ENCODE measurements around the gene ZDHHC5.
A peak's percentile ranks its signal among the peaks of the same experiment; 100 is the strongest.

ZDHHC5 gene

GRCh38 chr11:57667736-57668433, at the start of gene ZDHHC5:
ZDHHC5 (plus strand) TSS chr11:57668114; CDS start chr11:57673091, 4,977 bp downstream.
- no peak for DNase-seq

GRCh38 chr11:57618438-57618837, 49.5 kb upstream of the ZDHHC5 start:
- DNase-seq: no peak

- no peak for DNase-seq
These were observed 48.6 kb upstream of the ZDHHC5 start for GRCh38 chr11:57619331-57619730.

GRCh38 chr11:57620467-57620866, 47.4 kb upstream of the ZDHHC5 start:
- DNase-seq: no peak

- no peak for DNase-seq
These were observed 45.7 kb upstream of the ZDHHC5 start for GRCh38 chr11:57622263-57622662.

- DNase-seq: no peak
These were observed 43.0 kb upstream of the ZDHHC5 start for GRCh38 chr11:57624864-57625263.

- DNase-seq: no peak
These were observed 41.0 kb upstream of the ZDHHC5 start for GRCh38 chr11:57626895-57627294.

- no peak for DNase-seq
These were observed 37.7 kb upstream of the ZDHHC5 start for GRCh38 chr11:57630171-57630570.

- no peak for DNase-seq
These were observed 35.8 kb upstream of the ZDHHC5 start for GRCh38 chr11:57632116-57632515.

GRCh38 chr11:57633394-57634070, 34.4 kb upstream of the ZDHHC5 start:
- no peak for DNase-seq

- DNase-seq: no peak
These were observed 33.6 kb upstream of the ZDHHC5 start for GRCh38 chr11:57634311-57634710.

- no peak for DNase-seq
These were observed 32.7 kb upstream of the ZDHHC5 start for GRCh38 chr11:57635246-57635645.

GRCh38 chr11:57637626-57638004, 30.3 kb upstream of the ZDHHC5 start:
- DNase-seq: no peak

- DNase-seq: no peak
These were observed 29.7 kb upstream of the ZDHHC5 start for GRCh38 chr11:57638005-57638781.

GRCh38 chr11:57638811-57639320, 29.0 kb upstream of the ZDHHC5 start:
- no peak for DNase-seq

- no peak for DNase-seq
These were observed 28.4 kb upstream of the ZDHHC5 start for GRCh38 chr11:57639321-57640067.

GRCh38 chr11:57640068-57640800, 27.7 kb upstream of the ZDHHC5 start:
- no peak for DNase-seq

- DNase-seq: no peak
These were observed 26.7 kb upstream of the ZDHHC5 start for GRCh38 chr11:57641011-57641807.

- no peak for DNase-seq
These were observed 24.1 kb upstream of the ZDHHC5 start for GRCh38 chr11:57643802-57644201.

- peak; percentile 8 for DNase-seq
These were observed 22.9 kb upstream of the ZDHHC5 start for GRCh38 chr11:57644748-57645688.
